Raji (cell line): Measurements from ENCODE around the gene PROKR1.

ENCODE experiments used
- POLR2A ChIP-seq: IDR thresholded peaks from 2 replicates; pipeline ENCODE4 v1.6.1; 2011; ENCODE audit warnings: low read depth, low read length, control low read depth; ENCODE audit not compliant: insufficient read depth

The PROKR1 gene

DNA sequence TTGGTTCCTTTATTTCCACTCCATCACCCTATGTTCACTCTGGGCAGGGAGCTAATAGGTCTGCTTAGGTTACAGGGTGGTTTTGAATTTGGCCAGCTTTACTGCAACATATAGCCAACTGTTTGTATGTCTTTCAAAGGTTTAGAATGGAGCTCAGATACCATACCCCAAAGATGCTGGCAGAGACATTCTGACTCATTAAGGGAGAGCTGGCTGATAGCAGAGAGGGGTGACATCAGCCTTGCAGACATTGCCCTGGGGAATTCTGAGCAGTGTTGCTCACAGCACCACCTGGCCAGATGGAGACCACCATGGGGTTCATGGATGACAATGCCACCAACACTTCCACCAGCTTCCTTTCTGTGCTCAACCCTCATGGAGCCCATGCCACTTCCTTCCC lies 2.1 kb downstream of the PROKR1 start:
- no peak for TF ChIP-seq POLR2A

- TF ChIP-seq POLR2A: no peak
Measured at GRCh38 chr2:68646303-68646702, 2.9 kb downstream of the PROKR1 start.

DNA sequence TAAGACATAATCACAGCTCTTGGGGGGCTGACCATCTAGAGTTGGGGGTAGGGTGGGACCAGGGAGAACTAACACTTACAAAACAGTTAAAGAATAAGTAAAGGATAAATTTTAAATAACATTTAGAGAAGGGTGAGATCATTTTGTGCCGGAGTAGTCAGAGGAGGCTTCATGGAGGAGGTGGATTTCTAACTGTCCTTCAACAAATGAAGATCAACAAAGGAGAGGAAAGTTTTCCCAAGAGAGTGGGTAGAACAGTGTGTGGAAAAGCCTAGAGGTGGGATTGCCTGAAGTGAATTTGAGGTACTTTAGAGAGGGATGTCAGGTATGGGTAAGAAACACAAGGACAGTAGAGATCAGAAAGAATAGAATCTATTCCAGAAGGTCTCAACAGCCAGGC lies 7.3 kb downstream of the PROKR1 start:
- TF ChIP-seq POLR2A: no peak

- TF ChIP-seq POLR2A: no peak
Measured at GRCh38 chr2:68653034-68653433, 9.7 kb downstream of the PROKR1 start.

DNA sequence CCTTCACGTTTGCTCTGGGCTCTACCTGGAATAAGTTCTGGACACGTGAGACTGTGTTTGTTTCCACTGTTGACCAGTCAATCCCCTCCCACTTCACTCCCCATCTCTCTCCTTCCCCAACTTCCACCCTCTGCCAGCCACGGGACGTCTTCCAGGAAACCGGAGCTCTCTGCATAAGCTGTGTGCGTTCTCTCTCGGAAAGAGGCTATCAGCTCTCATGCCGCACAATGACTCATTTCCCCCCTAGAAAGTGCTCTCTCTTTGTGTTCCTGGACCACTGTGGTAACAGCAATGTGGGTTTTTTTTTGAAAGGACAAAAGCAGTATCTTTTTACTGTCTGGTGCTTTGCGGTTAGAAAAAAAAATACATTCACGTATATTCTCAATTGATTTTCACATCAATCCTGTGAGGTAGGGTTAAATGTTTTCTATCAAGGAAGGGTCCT lies 10.2 kb downstream of the PROKR1 start:
- no peak for TF ChIP-seq POLR2A

- TF ChIP-seq POLR2A: no peak
Measured at GRCh38 chr2:68658266-68658665, 14.9 kb downstream of the PROKR1 start.

- no peak for TF ChIP-seq POLR2A
Measured at GRCh38 chr2:68659081-68659480, 15.7 kb downstream of the PROKR1 start.

GRCh38 chr2:68660658-68661057 lies 17.3 kb downstream of the PROKR1 start:
- no peak for TF ChIP-seq POLR2A

DNA sequence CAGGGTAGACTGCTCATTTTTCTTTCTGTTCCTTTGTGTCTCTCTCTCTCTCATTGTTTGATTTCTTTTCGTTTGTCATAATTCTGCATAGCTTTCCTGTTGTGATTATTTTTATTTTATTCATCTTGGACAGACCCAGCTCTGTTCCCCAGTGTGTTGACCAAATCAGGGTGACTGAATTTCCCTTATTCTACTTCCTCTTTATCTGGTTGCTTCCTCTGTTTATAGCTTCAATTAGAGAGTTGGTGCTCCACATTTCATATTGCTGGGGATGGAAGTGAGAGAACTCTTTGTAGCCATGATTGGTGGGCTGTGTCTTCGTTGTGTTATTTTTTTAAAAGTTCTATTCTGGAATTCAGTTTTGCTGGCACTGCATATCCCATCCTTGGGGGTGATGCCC lies 19.1 kb downstream of the PROKR1 start:
- TF ChIP-seq POLR2A: no peak

GRCh38 chr2:68663371-68664156 lies 20.2 kb downstream of the PROKR1 start:
- no peak for TF ChIP-seq POLR2A

GRCh38 chr2:68667371-68667770 lies 24.0 kb downstream of the PROKR1 start:
- no peak for TF ChIP-seq POLR2A

- no peak for TF ChIP-seq POLR2A
Measured at GRCh38 chr2:68669651-68670050, 26.3 kb downstream of the PROKR1 start.

DNA sequence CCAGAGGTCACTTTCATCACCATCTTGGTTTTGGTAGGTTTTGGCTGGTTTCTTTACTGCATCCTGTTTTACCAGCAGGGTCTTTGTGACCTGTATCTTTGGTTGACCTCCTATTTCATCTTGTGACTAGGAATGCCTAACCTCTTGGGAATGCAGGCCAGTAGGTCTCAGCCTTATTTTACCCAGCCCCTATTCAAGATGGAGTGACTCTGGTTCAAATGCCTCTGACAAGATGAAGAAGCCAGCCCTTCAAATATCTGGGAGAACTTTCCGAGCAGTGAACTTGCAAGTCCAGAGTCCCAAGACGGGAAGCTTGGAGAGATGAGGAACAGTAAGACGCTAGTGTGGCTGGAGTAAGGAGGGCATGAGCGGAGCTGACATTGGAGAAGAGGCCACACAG lies 28.6 kb downstream of the PROKR1 start:
- TF ChIP-seq POLR2A: no peak

DNA sequence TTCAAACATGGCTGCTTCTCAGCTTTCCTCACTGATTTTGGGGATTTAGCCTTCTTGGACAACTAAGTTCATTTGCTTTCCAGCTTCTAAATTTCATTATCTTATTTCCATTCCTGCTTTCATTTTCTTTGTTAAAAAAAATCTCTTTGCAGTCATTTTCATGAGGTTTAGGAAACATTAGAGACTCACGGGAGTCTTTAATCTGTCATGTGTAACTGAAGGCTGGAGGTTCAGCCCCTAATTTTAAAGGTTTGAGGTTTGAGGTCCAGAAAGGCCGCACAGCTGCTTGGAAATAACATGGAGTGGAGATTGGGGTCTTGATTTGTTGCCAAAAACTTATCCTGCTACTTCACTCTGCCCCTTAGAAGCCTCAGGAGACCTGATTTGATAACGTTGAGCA lies 30.3 kb downstream of the PROKR1 start:
- TF ChIP-seq POLR2A: no peak

GRCh38 chr2:68675470-68675869 lies 32.1 kb downstream of the PROKR1 start:
- no peak for TF ChIP-seq POLR2A

- TF ChIP-seq POLR2A: no peak
Measured at GRCh38 chr2:68684197-68684596, 40.8 kb downstream of the PROKR1 start.

GRCh38 chr2:68686178-68686577 lies 42.8 kb downstream of the PROKR1 start:
- no peak for TF ChIP-seq POLR2A

- TF ChIP-seq POLR2A: no peak
Measured at GRCh38 chr2:68687018-68687417, 43.6 kb downstream of the PROKR1 start.
